Keratinocyte (primary cell): ENCODE measurements around the gene SMYD4.

Source experiments
- EZH2 ChIP-seq: IDR thresholded peaks from one replicate; pipeline ENCODE4 v1.6.1; 2012; ENCODE audit warnings: inconsistent platforms, mild to moderate bottlenecking, low read length, moderate library complexity
- TF ChIP-seq, protein P1 (sequence below), 3 experiments: IDR thresholded peaks in 1 of 3; conservative IDR thresholded peaks in 1 of 3; optimal IDR thresholded peaks in 1 of 3; 2 replicates in 2 of 3; 3 replicates in 1 of 3; pipeline versions ENCODE3 to v1.5.1; 2011; ENCODE audit warnings: low read length in 3 of 3, mild to moderate bottlenecking in 3 of 3, moderate library complexity in 2 of 3, control low read depth in 1 of 3, inconsistent platforms in 1 of 3; ENCODE audit not compliant: insufficient read depth in 2 of 3; ENCODE audit errors: extremely low read depth in 1 of 3

DNA sequence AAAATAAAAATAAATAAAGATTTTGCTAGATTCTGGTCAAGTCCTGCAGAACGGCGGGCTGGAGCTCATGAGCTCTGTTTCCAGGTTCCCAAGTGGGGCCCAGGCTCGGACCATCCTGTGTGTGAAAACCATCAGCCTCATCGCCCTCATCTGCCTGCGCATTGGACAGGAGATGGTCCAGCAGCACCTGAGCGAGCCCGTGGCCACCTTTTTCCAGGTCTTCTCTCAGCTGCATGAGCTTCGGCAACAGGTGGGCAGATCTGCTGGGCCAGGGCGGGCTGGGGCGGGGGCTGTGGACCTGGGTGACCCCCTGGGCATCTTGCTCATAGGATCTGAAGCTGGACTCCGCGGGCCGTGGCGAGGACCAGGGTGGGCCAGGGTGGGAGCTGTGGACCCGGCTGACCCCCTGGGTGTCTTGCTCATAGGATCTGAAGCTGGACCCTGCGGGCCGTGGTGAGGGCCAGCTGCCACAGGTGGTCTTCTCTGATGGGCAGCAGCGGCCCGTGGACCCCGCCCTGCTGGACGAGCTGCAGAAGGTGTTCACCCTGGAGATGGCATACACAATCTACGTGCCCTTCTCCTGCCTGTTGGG lies 97.4 kb downstream of the SMYD4 start:
- TF ChIP-seq, protein P1, sequence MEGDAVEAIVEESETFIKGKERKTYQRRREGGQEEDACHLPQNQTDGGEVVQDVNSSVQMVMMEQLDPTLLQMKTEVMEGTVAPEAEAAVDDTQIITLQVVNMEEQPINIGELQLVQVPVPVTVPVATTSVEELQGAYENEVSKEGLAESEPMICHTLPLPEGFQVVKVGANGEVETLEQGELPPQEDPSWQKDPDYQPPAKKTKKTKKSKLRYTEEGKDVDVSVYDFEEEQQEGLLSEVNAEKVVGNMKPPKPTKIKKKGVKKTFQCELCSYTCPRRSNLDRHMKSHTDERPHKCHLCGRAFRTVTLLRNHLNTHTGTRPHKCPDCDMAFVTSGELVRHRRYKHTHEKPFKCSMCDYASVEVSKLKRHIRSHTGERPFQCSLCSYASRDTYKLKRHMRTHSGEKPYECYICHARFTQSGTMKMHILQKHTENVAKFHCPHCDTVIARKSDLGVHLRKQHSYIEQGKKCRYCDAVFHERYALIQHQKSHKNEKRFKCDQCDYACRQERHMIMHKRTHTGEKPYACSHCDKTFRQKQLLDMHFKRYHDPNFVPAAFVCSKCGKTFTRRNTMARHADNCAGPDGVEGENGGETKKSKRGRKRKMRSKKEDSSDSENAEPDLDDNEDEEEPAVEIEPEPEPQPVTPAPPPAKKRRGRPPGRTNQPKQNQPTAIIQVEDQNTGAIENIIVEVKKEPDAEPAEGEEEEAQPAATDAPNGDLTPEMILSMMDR (optimal IDR thresholded peaks at IDR 0.05 in 1 of 3, IDR thresholded peaks at IDR 0.05 in 1 of 3, conservative IDR thresholded peaks at IDR 0.05 in 1 of 3; ENCODE audit: extremely low read depth in 1 of 3, insufficient read depth in 2 of 3, low read length in 3 of 3): no peak
- no peak for TF ChIP-seq EZH2
